H1 (cell line): ENCODE results near the gene FLT4.

ENCODE experiments used
- ATF2 ChIP-seq: IDR thresholded peaks from 2 replicates; pipeline ENCODE4 v1.6.1; 2012; ENCODE audit warnings: low read length, inconsistent platforms
- CTCF ChIP-seq, 3 experiments: IDR thresholded peaks; 1 replicate in 2 of 3; 2 replicates in 1 of 3; pipeline versions ENCODE4 v1.5.1 to v1.6.1; 2011; ENCODE audit warnings: low read length in 3 of 3, mild to moderate bottlenecking in 3 of 3, inconsistent platforms in 2 of 3, low read depth in 1 of 3, moderate library complexity in 1 of 3; ENCODE audit not compliant: insufficient read depth in 1 of 3; ENCODE audit errors: control extremely low read depth in 1 of 3
- EZH2 ChIP-seq: fragments of 200-600 bp; sonication (generic); IDR thresholded peaks from 2 replicates; pipeline ENCODE4 v1.7.1; 2012; ENCODE audit warnings: low read depth, mild to moderate bottlenecking, moderate library complexity, low read length, inconsistent platforms; ENCODE audit not compliant: severe bottlenecking
- FOSL1 ChIP-seq: IDR thresholded peaks from 2 replicates; pipeline ENCODE4 v1.6.1; 2011; ENCODE audit warnings: mild to moderate bottlenecking, low read depth, low read length, moderate library complexity; ENCODE audit not compliant: insufficient read depth
- GTF2F1 ChIP-seq: IDR thresholded peaks from 2 replicates; pipeline ENCODE4 v1.6.1; 2012; ENCODE audit warnings: low read depth, low read length, improper control_type of control experiment, borderline replicate concordance
- NANOG ChIP-seq: IDR thresholded peaks from 2 replicates; pipeline ENCODE4 v1.6.1; 2011; ENCODE audit warnings: low read length, low read depth, mild to moderate bottlenecking, inconsistent platforms; ENCODE audit not compliant: insufficient read depth, poor library complexity, severe bottlenecking
- POLR2A ChIP-seq, 2 experiments: IDR thresholded peaks; 1 replicate in 1 of 2; 2 replicates in 1 of 2; pipeline ENCODE4 v1.6.1; 2011; ENCODE audit warnings: low read depth in 2 of 2, low read length in 2 of 2, mild to moderate bottlenecking in 2 of 2; ENCODE audit errors: control extremely low read depth in 1 of 2
- POLR2AphosphoS5 ChIP-seq: IDR thresholded peaks from 2 replicates; pipeline ENCODE4 v1.6.1; 2011; ENCODE audit warnings: low read depth, low read length
- USF2 ChIP-seq: IDR thresholded peaks from 2 replicates; pipeline ENCODE4 v1.6.1; 2011; ENCODE audit warnings: low read length, improper control_type of control experiment
- YY1 ChIP-seq: IDR thresholded peaks from 2 replicates; pipeline ENCODE4 v1.6.1; 2011; ENCODE audit warnings: low read depth, mild to moderate bottlenecking, low read length
- ZNF274 ChIP-seq: IDR thresholded peaks from 2 replicates; pipeline ENCODE4 v1.7.0; 2012; ENCODE audit warnings: low read length, borderline replicate concordance; ENCODE audit errors: extremely low read depth

- TF ChIP-seq POLR2A (IDR thresholded peaks at IDR 0.05; ENCODE audit: control extremely low read depth in 1 of 2, low read depth in 2 of 2, low read length in 2 of 2) = no peak
- TF ChIP-seq CTCF (IDR thresholded peaks at IDR 0.05; ENCODE audit: control extremely low read depth in 1 of 3, insufficient read depth in 1 of 3, low read depth in 1 of 3, low read length in 3 of 3) = no peak
- TF ChIP-seq NANOG = no peak
- TF ChIP-seq EZH2 = no peak
- TF ChIP-seq POLR2AphosphoS5 = no peak
- TF ChIP-seq YY1 = no peak
- no peak for TF ChIP-seq GTF2F1
- TF ChIP-seq USF2 = no peak
- TF ChIP-seq ZNF274 = no peak
- TF ChIP-seq ATF2 = no peak
- TF ChIP-seq FOSL1 = no peak
Observed at GRCh38 chr5:180642181-180642775, 7.1 kb downstream of the FLT4 start.
